Panc1 (cell line): ENCODE results near the gene PCCA.

ENCODE experiments used
- CTCF ChIP-seq: fragments of 450-650 bp; IDR thresholded peaks from 2 replicates; pipeline ENCODE4 v1.5.1; 2017; ENCODE audit warnings: mild to moderate bottlenecking
- POLR2AphosphoS5 ChIP-seq: IDR thresholded peaks from 2 replicates; pipeline ENCODE4 v1.6.1; 2012; ENCODE audit warnings: mild to moderate bottlenecking, low read depth, low read length, moderate library complexity
- REST ChIP-seq, 2 experiments: IDR thresholded peaks; 2 replicates each; pipeline ENCODE4 v1.6.1; 2011 to 2012; ENCODE audit warnings: low read depth in 2 of 2, control low read depth in 1 of 2, low read length in 1 of 2, mild to moderate bottlenecking in 1 of 2, moderate library complexity in 1 of 2; ENCODE audit not compliant: insufficient read depth in 1 of 2
- SIN3A ChIP-seq: IDR thresholded peaks from 2 replicates; pipeline ENCODE4 v1.6.1; 2012; ENCODE audit warnings: low read depth, mild to moderate bottlenecking, low read length, moderate library complexity, borderline replicate concordance; ENCODE audit not compliant: insufficient read depth
- TCF7L2 ChIP-seq: IDR thresholded peaks from 2 replicates; pipeline ENCODE4 v1.6.1; 2011; ENCODE audit warnings: mild to moderate bottlenecking, low read depth, low read length, inconsistent platforms

- TF ChIP-seq CTCF (no peak), TCF7L2 (no peak), SIN3A (no peak), POLR2AphosphoS5 (no peak), REST (IDR thresholded peaks at IDR 0.05; ENCODE audit: insufficient read depth in 1 of 2, low read depth in 2 of 2, low read length in 1 of 2) (no peak)
Observed at GRCh38 chr13:100528820-100529219, 439.9 kb downstream of the PCCA start.
